Muscle of leg (tissue), 11 donors: Measurements from ENCODE around the gene CEP112. TPM values are rescaled to one million over a fixed set of nuclear protein-coding genes. Genes with fewer than 3 reads are reported as not detected.

Experiments used
- DNase-seq: peaks from one replicate; pipeline ENCODE4 v3.0.0; 2013
- H3K27ac ChIP-seq: one replicate; pipeline ENCODE4 v1.5.1; 2013; ENCODE audit warnings: mild to moderate bottlenecking, low read length, control low read depth
- H3K27me3 ChIP-seq: one replicate; pipeline ENCODE4 v1.6.1; 2013; ENCODE audit warnings: low read length; ENCODE audit not compliant: control insufficient read depth, insufficient read depth
- H3K36me3 ChIP-seq: one replicate; pipeline ENCODE4 v1.6.1; 2013; ENCODE audit warnings: low read length; ENCODE audit not compliant: control insufficient read depth, insufficient read depth
- H3K4me1 ChIP-seq: one replicate; pipeline ENCODE4 v1.6.1; 2013; ENCODE audit warnings: low read length; ENCODE audit not compliant: control insufficient read depth, insufficient read depth
- H3K4me3 ChIP-seq: one replicate; pipeline ENCODE4 v1.5.1; 2013; ENCODE audit warnings: low read length, control low read depth
- H3K9me3 ChIP-seq: replicated peaks from 2 replicates; pipeline ENCODE4 v1.6.1; 2013; ENCODE audit warnings: low read depth, low read length; ENCODE audit not compliant: control insufficient read depth
- WGBS: methylation state at CpG from one replicate; pipeline ENCODE4 v1.1.5; 2013; ENCODE audit warnings: missing lambda C conversion rate; ENCODE audit not compliant: insufficient coverage; 5-methylcytosine and 5-hydroxymethylcytosine counted together
- polyA plus RNA-seq, 8 donors: library from polyadenylated mRNA; unstranded; fragments of 120-200 nt; gene quantifications; one replicate each; pipeline versions ENCODE4 v1.2.1 to v1.2.3, GENCODE V29; 2013; ENCODE audit warnings: inconsistent platforms in 1 of 8, low replicate concordance in 1 of 8; ENCODE audit not compliant: insufficient read length in 8 of 8, insufficient read depth in 1 of 8
- total RNA-seq: library from RNA; stranded (reverse); fragments of 120-200 nt; gene quantifications from one replicate; pipeline ENCODE4 v1.2.4, GENCODE V29; 2013

CEP112 gene
- total and polyA plus RNA-seq, 9 donors, result 11.4 to 19.0 (median 14.8) TPM

- H3K4me3 ChIP-seq, result no peak overlapping the region
- no peak for DNase-seq
- H3K4me1 ChIP-seq, result no peaks in the 10 kb centered on the region
- no peaks in the 10 kb centered on the region for H3K36me3 ChIP-seq
- no peaks in the 10 kb centered on the region for H3K9me3 ChIP-seq
- H3K27me3 ChIP-seq, result no peaks in the 10 kb centered on the region
- no peak overlapping the region for H3K27ac ChIP-seq
These were observed 290.5 kb downstream of the CEP112 start for GRCh38 chr17:65901394-65901793.

- no peak overlapping the region for H3K4me3 ChIP-seq
- no peaks in the 10 kb centered on the region for H3K4me1 ChIP-seq
- no peaks in the 10 kb centered on the region for H3K9me3 ChIP-seq
- no CpG with 5 or more reads among the region's 6 CpGs for WGBS
- H3K27ac ChIP-seq, result no peak overlapping the region
- H3K36me3 ChIP-seq, result no peaks in the 10 kb centered on the region
- H3K27me3 ChIP-seq, result no peaks in the 10 kb centered on the region
- DNase-seq, result peak; percentile 64
These were observed 291.7 kb downstream of the CEP112 start for GRCh38 chr17:65900216-65900615.

GRCh38 chr17:65898651-65899050 lies 293.3 kb downstream of the CEP112 start:
- Histone ChIP-seq H3K27me3 (no peaks in the 10 kb centered on the region), H3K27ac (no peak overlapping the region), H3K36me3 (no peaks in the 10 kb centered on the region), H3K4me1 (no peaks in the 10 kb centered on the region), H3K9me3 (no peaks in the 10 kb centered on the region), H3K4me3 (no peak overlapping the region)
- DNase-seq, result no peak
- 86% methylated on average over 3 of the region's 3 CpGs for WGBS

GRCh38 chr17:65896889-65897288 lies 295.0 kb downstream of the CEP112 start:
- H3K27ac ChIP-seq, result no peak overlapping the region
- no peak for DNase-seq
- H3K9me3 ChIP-seq, result no peaks in the 10 kb centered on the region
- no peak overlapping the region for H3K4me3 ChIP-seq
- H3K27me3 ChIP-seq, result no peaks in the 10 kb centered on the region
- no peaks in the 10 kb centered on the region for H3K4me1 ChIP-seq
- H3K36me3 ChIP-seq, result no peaks in the 10 kb centered on the region

- Histone ChIP-seq H3K27me3 (no peaks in the 10 kb centered on the region), H3K4me1 (no peaks in the 10 kb centered on the region), H3K27ac (no peak overlapping the region), H3K4me3 (no peak overlapping the region), H3K9me3 (no peaks in the 10 kb centered on the region), H3K36me3 (peaks cover 2% of the 10 kb centered on the region)
- DNase-seq, result no peak
These were observed 296.0 kb downstream of the CEP112 start for GRCh38 chr17:65895969-65896368.

- Histone ChIP-seq H3K36me3 (peaks cover 2% of the 10 kb centered on the region), H3K27ac (no peak overlapping the region), H3K9me3 (no peaks in the 10 kb centered on the region), H3K4me1 (no peaks in the 10 kb centered on the region), H3K27me3 (no peaks in the 10 kb centered on the region), H3K4me3 (no peak overlapping the region)
- WGBS, result no CpG with 5 or more reads among the region's 3 CpGs
- peak; percentile 30 for DNase-seq
These were observed 298.1 kb downstream of the CEP112 start for GRCh38 chr17:65893692-65894279.

- WGBS, result no CpG with 5 or more reads among the region's 5 CpGs
- DNase-seq, result no peak
- Histone ChIP-seq H3K9me3 (no peaks in the 10 kb centered on the region), H3K27me3 (no peaks in the 10 kb centered on the region), H3K4me3 (no peak overlapping the region), H3K4me1 (no peaks in the 10 kb centered on the region), H3K27ac (no peak overlapping the region), H3K36me3 (peaks cover 2% of the 10 kb centered on the region)
These were observed 299.0 kb downstream of the CEP112 start for GRCh38 chr17:65892912-65893377.

- no peaks in the 10 kb centered on the region for H3K4me1 ChIP-seq
These were observed 300.6 kb downstream of the CEP112 start for GRCh38 chr17:65891231-65891735.

GRCh38 chr17:65888649-65889048 lies 303.3 kb downstream of the CEP112 start:
- no peak for DNase-seq
- 80% methylated on average over 1 of the region's 4 CpGs for WGBS
- Histone ChIP-seq H3K27ac (no peak overlapping the region), H3K27me3 (no peaks in the 10 kb centered on the region), H3K9me3 (no peaks in the 10 kb centered on the region), H3K4me3 (no peak overlapping the region), H3K36me3 (peaks cover 2% of the 10 kb centered on the region), H3K4me1 (no peaks in the 10 kb centered on the region)

More at GRCh38 chr17:65891231-65891735, 300.6 kb downstream of the CEP112 start:
- peaks cover 2% of the 10 kb centered on the region for H3K36me3 ChIP-seq
- DNase-seq, result no peak
- no peaks in the 10 kb centered on the region for H3K9me3 ChIP-seq
- 93% methylated on average over 7 of the region's 7 CpGs for WGBS
- H3K27ac ChIP-seq, result no peak overlapping the region
- no peak overlapping the region for H3K4me3 ChIP-seq
- H3K27me3 ChIP-seq, result no peaks in the 10 kb centered on the region

- DNase-seq, result no peak
These were observed 305.4 kb downstream of the CEP112 start for GRCh38 chr17:65886315-65887245.

More at GRCh38 chr17:65886315-65887245, 305.4 kb downstream of the CEP112 start:
- Histone ChIP-seq H3K36me3 (peaks cover 2% of the 10 kb centered on the region), H3K4me1 (no peaks in the 10 kb centered on the region), H3K27ac (no peak overlapping the region), H3K4me3 (no peak overlapping the region), H3K27me3 (no peaks in the 10 kb centered on the region), H3K9me3 (no peaks in the 10 kb centered on the region)
- WGBS, result no CpG with 5 or more reads among the region's 6 CpGs
